Neural progenitor cell (in vitro differentiated cells): Measurements from ENCODE around the gene RECK.

ENCODE experiments used
- CTCF ChIP-seq: fragments of 200-600 bp; sonication (generic); IDR thresholded peaks from 2 replicates; pipeline ENCODE4 v1.5.1; 2017; ENCODE audit warnings: antibody characterized with exemption, mild to moderate bottlenecking
- EZH2 ChIP-seq: fragments of 200-600 bp; sonication (generic); IDR thresholded peaks from 2 replicates; pipeline ENCODE4 v1.6.1; 2017; ENCODE audit warnings: antibody characterized with exemption, mild to moderate bottlenecking, moderate library complexity

- TF ChIP-seq CTCF, result peak; percentile 42
- TF ChIP-seq EZH2, result no peak
Measured at GRCh38 chr9:36141288-36141687, 104.6 kb downstream of the RECK start.
